ENCODE results near the gene NNMT.

NNMT gene

GRCh38 chr11:114256176-114256966 lies 39.8 kb upstream of the NNMT start:
- Histone ChIP-seq H3K27ac (ENCODE audit: low read depth, low read length, poor library complexity, severe bottlenecking) (no peak overlapping the region), H3K27me3 (ENCODE audit: insufficient read depth, low read length) (no peaks in the 10 kb centered on the region), H3K4me2 (ENCODE audit: low read length) (no peak overlapping the region), H3K9ac (ENCODE audit: low read length) (no peak overlapping the region), H3K9me2 (ENCODE audit: low read depth, low read length) (no peaks in the 10 kb centered on the region), H3F3A (ENCODE audit: insufficient read depth, low read length) (no peaks in the 10 kb centered on the region), H4K20me1 (ENCODE audit: insufficient read depth, low read length) (no peaks in the 10 kb centered on the region), H3K79me2 (ENCODE audit: insufficient read depth, low read length) (no peaks in the 10 kb centered on the region), H3K9me3 (ENCODE audit: low read length) (no peaks in the 10 kb centered on the region), H3K36me3 (ENCODE audit: insufficient read depth, low read length) (no peaks in the 10 kb centered on the region), H3K4me1 (ENCODE audit: insufficient read depth, low read length, severe bottlenecking) (peaks cover 10% of the 10 kb centered on the region), H2AFZ (ENCODE audit: low read length) (no peak overlapping the region), H3K4me3 (ENCODE audit: low read depth, low read length, poor library complexity, severe bottlenecking) (no peak overlapping the region)
- no peak for TF ChIP-seq CTCF (IDR thresholded peaks at IDR 0.05; ENCODE audit: low read length)
- TF ChIP-seq EZH2 (IDR thresholded peaks at IDR 0.05; ENCODE audit: borderline replicate concordance, low read length), result no peak

DNA sequence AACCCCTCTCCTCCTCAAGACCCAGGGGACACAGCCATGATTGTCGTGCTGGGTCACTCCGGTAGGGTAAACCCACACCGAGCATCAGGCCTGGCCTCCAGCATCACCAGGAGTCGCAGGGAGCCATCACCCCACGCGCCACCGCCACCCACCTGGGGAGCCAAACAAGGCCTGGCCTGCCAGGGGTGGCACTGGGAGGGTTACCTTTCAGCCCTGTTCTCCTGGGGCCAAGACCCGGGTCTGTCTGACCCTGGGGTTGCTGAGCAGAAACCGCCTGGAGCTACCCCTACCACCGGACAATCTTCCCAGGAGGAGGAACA lies 39.3 kb upstream of the NNMT start:
- no peaks in the 10 kb centered on the region for H4K20me1 ChIP-seq (ENCODE audit: insufficient read depth, low read length)
- H3K79me2 ChIP-seq (ENCODE audit: insufficient read depth, low read length), result no peaks in the 10 kb centered on the region
- no peaks in the 10 kb centered on the region for H3K27me3 ChIP-seq (ENCODE audit: insufficient read depth, low read length)
- no peak overlapping the region for H2AFZ ChIP-seq (ENCODE audit: low read length)
- no peak overlapping the region for H3K9ac ChIP-seq (ENCODE audit: low read length)
- H3K9me2 ChIP-seq (ENCODE audit: low read depth, low read length), result no peaks in the 10 kb centered on the region
- no peaks in the 10 kb centered on the region for H3K36me3 ChIP-seq (ENCODE audit: insufficient read depth, low read length)
- H3K4me3 ChIP-seq (ENCODE audit: low read depth, low read length, poor library complexity, severe bottlenecking), result no peak overlapping the region
- H3K27ac ChIP-seq (ENCODE audit: low read depth, low read length, poor library complexity, severe bottlenecking), result no peak overlapping the region
- H3K9me3 ChIP-seq (ENCODE audit: low read length), result no peaks in the 10 kb centered on the region
- peaks cover 10% of the 10 kb centered on the region for H3K4me1 ChIP-seq (ENCODE audit: insufficient read depth, low read length, severe bottlenecking)
- H3K4me2 ChIP-seq (ENCODE audit: low read length), result no peak overlapping the region
- TF ChIP-seq CTCF (IDR thresholded peaks at IDR 0.05; ENCODE audit: low read length) (no peak), EZH2 (IDR thresholded peaks at IDR 0.05; ENCODE audit: borderline replicate concordance, low read length) (no peak)
- H3F3A ChIP-seq (ENCODE audit: insufficient read depth, low read length), result no peaks in the 10 kb centered on the region

DNA sequence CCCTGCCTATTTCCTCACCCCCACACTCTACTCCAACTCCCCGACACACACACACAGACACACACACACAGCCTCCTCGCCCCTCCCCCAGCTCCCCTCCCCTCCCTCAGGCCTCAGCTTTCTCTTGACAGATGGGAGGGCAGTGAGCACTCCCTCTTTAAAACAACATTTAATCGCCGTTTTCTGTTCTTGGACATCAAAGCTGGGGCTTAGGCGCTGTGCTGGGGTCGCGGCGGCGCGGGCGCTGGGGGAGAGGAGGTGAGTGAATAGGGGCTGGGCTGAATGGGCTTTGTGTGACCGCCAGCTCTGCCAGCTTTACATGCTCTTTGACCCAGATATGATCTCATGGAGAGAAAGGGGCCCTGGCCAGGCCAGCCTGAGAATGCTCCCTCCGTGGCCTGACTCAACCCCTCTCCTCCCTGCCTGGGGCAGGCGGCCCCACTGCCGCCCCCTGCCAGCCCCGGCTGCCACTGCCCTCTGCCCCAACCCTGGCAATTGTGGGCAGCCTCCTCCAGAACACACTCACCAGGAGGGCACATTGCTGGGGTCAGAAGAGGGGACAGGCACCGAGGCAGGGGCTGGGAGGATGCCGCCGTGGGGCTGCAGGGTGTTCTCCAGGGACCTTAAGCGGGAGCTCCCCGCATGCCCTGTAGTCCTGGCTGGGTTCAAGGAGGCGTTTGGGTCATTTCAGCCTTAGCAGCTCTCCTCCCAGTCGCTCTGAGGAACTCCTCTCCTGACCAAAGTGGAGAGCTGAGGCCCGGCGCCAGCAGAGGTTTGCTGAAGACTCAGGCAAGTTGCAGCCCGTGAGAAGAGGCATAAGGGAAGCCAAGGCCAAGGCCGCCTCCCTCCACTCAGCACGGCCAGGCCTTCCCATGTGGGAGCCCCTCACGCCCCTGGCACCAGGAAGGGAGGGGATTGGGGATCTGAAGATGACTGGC lies 38.3 kb upstream of the NNMT start:
- Histone ChIP-seq H3K4me1 (ENCODE audit: insufficient read depth, low read length, severe bottlenecking) (peaks cover 10% of the 10 kb centered on the region), H3K79me2 (ENCODE audit: insufficient read depth, low read length) (no peaks in the 10 kb centered on the region), H3K27ac (ENCODE audit: low read depth, low read length, poor library complexity, severe bottlenecking) (no peak overlapping the region), H3K9me2 (ENCODE audit: low read depth, low read length) (no peaks in the 10 kb centered on the region), H3K9me3 (ENCODE audit: low read length) (no peaks in the 10 kb centered on the region), H3K4me3 (ENCODE audit: low read depth, low read length, poor library complexity, severe bottlenecking) (no peak overlapping the region), H3K36me3 (ENCODE audit: insufficient read depth, low read length) (no peaks in the 10 kb centered on the region), H3K4me2 (ENCODE audit: low read length) (no peak overlapping the region), H4K20me1 (ENCODE audit: insufficient read depth, low read length) (no peaks in the 10 kb centered on the region), H2AFZ (ENCODE audit: low read length) (no peak overlapping the region), H3K9ac (ENCODE audit: low read length) (no peak overlapping the region), H3K27me3 (ENCODE audit: insufficient read depth, low read length) (no peaks in the 10 kb centered on the region), H3F3A (ENCODE audit: insufficient read depth, low read length) (no peaks in the 10 kb centered on the region)
- TF ChIP-seq CTCF (IDR thresholded peaks at IDR 0.05; ENCODE audit: low read length) (no peak), EZH2 (IDR thresholded peaks at IDR 0.05; ENCODE audit: borderline replicate concordance, low read length) (no peak)
